Suprapubic skin (tissue), 4 donors: ENCODE results near the gene STAT1. TPM values are rescaled to one million over a fixed set of nuclear protein-coding genes. Genes with fewer than 3 reads are reported as not detected.

Experiments used
- DNase-seq, 2 donors: peaks; one replicate each; pipeline ENCODE4 v3.0.0-alpha.2; 2019; ENCODE audit warnings: low spot score in 2 of 2
- H3K27ac ChIP-seq: fragments of 200-600 bp; sonication (generic); one replicate; pipeline ENCODE4 v1.5.1; 2019
- H3K27me3 ChIP-seq: fragments of 200-600 bp; sonication (generic); one replicate; pipeline ENCODE4 v1.5.1; 2019
- H3K36me3 ChIP-seq: fragments of 200-600 bp; sonication (generic); one replicate; pipeline ENCODE4 v1.5.1; 2019
- H3K4me1 ChIP-seq: fragments of 200-600 bp; sonication (generic); one replicate; pipeline ENCODE4 v1.5.1; 2019
- H3K4me3 ChIP-seq: fragments of 200-600 bp; sonication (generic); one replicate; pipeline ENCODE4 v1.5.1; 2019; ENCODE audit warnings: mild to moderate bottlenecking
- H3K9me3 ChIP-seq: fragments of 200-600 bp; sonication (generic); one replicate; pipeline ENCODE4 v1.5.1; 2019
- CTCF ChIP-seq, 2 donors: fragments of 200-600 bp in 1 of 2; fragments of 450-650 bp in 1 of 2; sonication (generic) in 1 of 2; IDR thresholded peaks; one replicate each; pipeline ENCODE4 v1.5.1; 2016 to 2019; ENCODE audit warnings: antibody characterized with exemption in 2 of 2, mild to moderate bottlenecking in 1 of 2, moderate library complexity in 1 of 2
- EP300 ChIP-seq: sonication (generic); formaldehyde crosslinking; IDR thresholded peaks from one replicate; pipeline ENCODE4 v1.6.1; 2017; ENCODE audit warnings: antibody characterized with exemption
- POLR2A ChIP-seq, 2 donors: fragments of 450-650 bp; IDR thresholded peaks; one replicate each; pipeline ENCODE4 v1.6.1; 2017; ENCODE audit warnings: antibody characterized with exemption in 2 of 2, mild to moderate bottlenecking in 2 of 2, moderate library complexity in 2 of 2
- POLR2AphosphoS5 ChIP-seq, 3 donors: sonication (generic); formaldehyde crosslinking; IDR thresholded peaks; one replicate each; pipeline ENCODE4 v1.6.1; 2017; ENCODE audit warnings: antibody characterized with exemption in 3 of 3
- WGBS: methylation state at CpG from one replicate; pipeline ENCODE4 v1.1.5; 2018; 5-methylcytosine and 5-hydroxymethylcytosine counted together
- total RNA-seq, 4 donors: library from RNA; depleted of rRNA; stranded (reverse); fragments of >200 nt; gene quantifications; one replicate each; pipeline ENCODE4 v1.1.0, GENCODE V29; 2016

Gene STAT1
- total RNA-seq, 4 donors from 2014 or later: 33.5 to 60.7 (median 37.6) TPM

- Histone ChIP-seq H3K9me3 (no peaks in the 10 kb centered on the region), H3K27ac (peak overlapping the region; percentile 27), H3K4me3 (no peak overlapping the region), H3K27me3 (no peaks in the 10 kb centered on the region), H3K4me1 (peaks cover 10% of the 10 kb centered on the region), H3K36me3 (no peaks in the 10 kb centered on the region)
- no peak for TF ChIP-seq CTCF (IDR thresholded peaks at IDR 0.05)
- DNase-seq: no peak
- 15% methylated on average over 2 of the region's 2 CpGs for WGBS
Measured at GRCh38 chr2:191038241-191038725, 24.3 kb upstream of the STAT1 start.

- H3K9me3 ChIP-seq: no peaks in the 10 kb centered on the region
- TF ChIP-seq POLR2AphosphoS5 (IDR thresholded peaks at IDR 0.05): no peak
- no peaks in the 10 kb centered on the region for H3K27me3 ChIP-seq
- 77% methylated on average over 4 of the region's 4 CpGs for WGBS
- H3K36me3 ChIP-seq: no peaks in the 10 kb centered on the region
- H3K4me3 ChIP-seq: no peak overlapping the region
- no peak overlapping the region for H3K27ac ChIP-seq
- H3K4me1 ChIP-seq: peaks cover 10% of the 10 kb centered on the region
- no peak for DNase-seq
Measured at GRCh38 chr2:191037351-191037750, 23.4 kb upstream of the STAT1 start.

- no peak for DNase-seq
- TF ChIP-seq POLR2AphosphoS5 (IDR thresholded peaks at IDR 0.05) (no peak), POLR2A (IDR thresholded peaks at IDR 0.05) (no peak), EP300 (no peak), CTCF (IDR thresholded peaks at IDR 0.05) (no peak)
- WGBS: 82% methylated on average over 2 of the region's 2 CpGs
- no peaks in the 10 kb centered on the region for H3K9me3 ChIP-seq
- no peak overlapping the region for H3K27ac ChIP-seq
- H3K36me3 ChIP-seq: no peaks in the 10 kb centered on the region
- no peak overlapping the region for H3K4me3 ChIP-seq
- no peaks in the 10 kb centered on the region for H3K27me3 ChIP-seq
- peaks cover 10% of the 10 kb centered on the region for H3K4me1 ChIP-seq
Measured at GRCh38 chr2:191036363-191036762, 22.4 kb upstream of the STAT1 start.

- no peaks in the 10 kb centered on the region for H3K27me3 ChIP-seq
- no peak overlapping the region for H3K27ac ChIP-seq
- no peaks in the 10 kb centered on the region for H3K9me3 ChIP-seq
- TF ChIP-seq POLR2AphosphoS5 (IDR thresholded peaks at IDR 0.05): no peak
- no peak for TF ChIP-seq POLR2A (IDR thresholded peaks at IDR 0.05)
- TF ChIP-seq EP300: no peak
- no peak for TF ChIP-seq CTCF (IDR thresholded peaks at IDR 0.05)
- H3K4me3 ChIP-seq: no peak overlapping the region
- WGBS: 84% methylated on average over 8 of the region's 8 CpGs
- DNase-seq: no peak
- peaks cover under 1% of the 10 kb centered on the region for H3K4me1 ChIP-seq
- no peaks in the 10 kb centered on the region for H3K36me3 ChIP-seq
Measured at GRCh38 chr2:191032588-191033429, 18.8 kb upstream of the STAT1 start.

GRCh38 chr2:191031256-191031655 is 17.3 kb upstream of the STAT1 start:
- TF ChIP-seq POLR2A (IDR thresholded peaks at IDR 0.05): no peak
- no peak for TF ChIP-seq CTCF (IDR thresholded peaks at IDR 0.05)
- no peak for TF ChIP-seq EP300
- TF ChIP-seq POLR2AphosphoS5 (IDR thresholded peaks at IDR 0.05): no peak
- Histone ChIP-seq H3K9me3 (no peaks in the 10 kb centered on the region), H3K36me3 (no peaks in the 10 kb centered on the region), H3K27me3 (no peaks in the 10 kb centered on the region), H3K27ac (no peak overlapping the region), H3K4me3 (no peak overlapping the region), H3K4me1 (no peaks in the 10 kb centered on the region)
- no peak for DNase-seq
- 95% methylated on average over 2 of the region's 2 CpGs for WGBS
